ENCODE results near the gene PRDX2.

PRDX2 gene

DNA sequence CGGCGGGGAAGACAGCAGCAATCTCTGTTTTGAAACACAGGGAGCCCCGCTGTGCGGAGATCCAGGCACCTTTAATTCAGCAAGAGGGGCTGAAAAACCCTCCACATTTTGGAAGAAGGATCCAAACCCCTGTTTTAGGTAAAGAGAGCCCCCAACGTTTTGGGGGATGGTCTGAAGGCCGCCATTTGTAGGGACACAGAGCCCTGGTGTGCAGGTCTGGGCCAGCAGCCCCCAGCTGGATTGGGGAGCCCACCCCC, 22.8 kb downstream of the PRDX2 start:
- no peak for DNase-seq

DNA sequence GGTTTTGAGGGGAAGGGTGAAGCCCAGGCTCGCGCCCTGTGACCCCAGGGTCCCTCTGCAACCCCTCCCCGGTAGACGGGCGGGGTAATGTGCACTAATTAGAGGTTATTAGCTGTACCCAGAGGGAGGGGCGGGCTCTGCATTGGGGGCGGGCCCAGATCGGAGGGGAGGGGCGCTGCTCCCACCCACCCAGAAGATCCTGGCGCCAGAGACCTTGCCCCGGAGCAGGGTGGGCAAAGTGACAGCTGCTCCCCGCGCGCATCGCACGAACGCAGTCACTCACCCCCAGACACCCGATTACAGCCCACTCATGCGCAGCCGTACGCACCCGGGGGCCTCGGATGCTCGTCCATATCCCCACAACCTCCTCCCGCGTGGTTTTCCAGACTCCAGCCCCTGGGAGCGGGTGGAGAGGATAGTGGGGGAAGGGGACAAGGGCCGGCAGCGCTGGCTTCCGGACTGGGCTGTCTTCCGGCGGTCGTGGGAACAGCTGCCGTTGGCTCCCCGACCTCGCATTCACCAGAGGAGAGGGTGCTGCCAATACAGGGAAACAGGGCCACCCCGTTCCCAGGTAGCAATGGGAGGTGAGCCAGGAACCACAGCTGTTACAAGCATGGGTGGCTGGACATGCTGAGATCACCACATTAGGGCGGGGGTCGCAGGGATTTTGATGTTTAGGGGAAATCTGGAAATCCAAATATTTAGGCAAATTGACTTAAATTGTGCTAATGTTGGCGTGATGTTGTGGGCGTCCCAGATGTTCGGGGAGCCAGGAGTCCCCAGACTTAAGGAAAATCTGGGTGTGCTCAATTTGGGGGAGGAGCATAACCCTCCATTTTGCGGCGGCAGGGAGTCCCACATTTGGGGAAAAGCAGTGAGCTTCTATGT, 23.3 kb downstream of the PRDX2 start:
- no peak for DNase-seq

DNA sequence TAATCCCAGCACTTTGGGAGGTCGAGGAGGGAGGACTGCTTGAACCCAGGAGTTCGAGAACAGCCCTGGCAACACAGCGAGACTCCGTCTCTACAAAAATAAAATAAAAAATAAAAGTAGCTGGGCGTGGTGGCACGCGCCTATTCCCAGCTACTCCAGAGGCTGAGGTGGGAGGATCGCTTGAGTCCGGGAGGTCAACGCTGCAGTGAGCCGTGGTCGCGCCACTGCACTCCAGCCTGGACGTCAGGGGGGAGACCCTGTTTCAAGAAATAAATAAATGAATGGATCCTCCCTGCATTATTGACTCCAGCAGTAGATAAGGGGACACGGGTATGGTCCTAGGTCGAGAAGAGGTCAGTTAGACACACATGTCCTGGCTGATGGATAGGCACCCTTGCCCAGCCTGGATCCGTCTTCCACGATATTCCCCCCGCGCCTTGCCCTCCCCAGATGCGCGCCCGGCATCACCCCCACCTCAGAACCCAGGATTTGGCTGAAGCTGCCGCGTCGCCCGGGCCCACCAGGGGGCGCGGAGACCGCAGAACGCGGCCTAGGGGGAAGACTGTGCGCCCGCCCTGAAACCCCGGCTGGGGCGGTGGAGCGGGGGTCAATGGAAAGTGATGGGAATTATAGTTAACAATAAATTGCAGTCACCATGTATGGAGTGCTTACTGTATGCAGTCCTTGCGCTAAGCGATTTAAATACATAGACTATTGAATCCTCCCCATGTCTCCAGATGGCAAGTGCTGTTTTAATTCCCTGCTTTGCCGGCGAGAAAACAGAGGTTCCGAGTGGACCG, 24.2 kb downstream of the PRDX2 start:
- DNase-seq, result peak; percentile 71

GRCh38 chr19:12774588-12775555, 26.7 kb downstream of the PRDX2 start, which contains the start of gene HOOK2:
Gene HOOK2 (minus strand): TSS chr19:12775552. CDS start chr19:12775449, 103 bp downstream.
- DNase-seq, result no peak

DNA sequence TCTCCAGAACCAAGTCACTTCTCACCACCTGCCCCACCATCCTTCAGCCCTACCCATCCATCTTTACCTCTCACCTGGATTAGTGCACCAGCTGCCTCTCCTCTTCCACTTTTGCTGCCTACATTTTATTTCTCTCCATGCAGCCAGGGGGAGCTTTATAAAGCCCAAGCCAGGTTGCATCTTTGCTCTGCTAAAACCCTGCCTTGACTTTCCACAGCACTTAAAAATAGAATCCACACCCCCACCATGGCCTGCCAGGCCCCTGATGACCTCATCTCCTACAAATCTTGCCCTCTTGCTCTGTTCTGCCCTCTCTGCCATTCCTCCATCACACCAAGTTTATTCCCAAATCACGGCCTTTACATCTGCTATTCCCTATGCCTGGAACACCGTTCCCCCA, 28.0 kb downstream of the PRDX2 start:
- no peak for DNase-seq

DNA sequence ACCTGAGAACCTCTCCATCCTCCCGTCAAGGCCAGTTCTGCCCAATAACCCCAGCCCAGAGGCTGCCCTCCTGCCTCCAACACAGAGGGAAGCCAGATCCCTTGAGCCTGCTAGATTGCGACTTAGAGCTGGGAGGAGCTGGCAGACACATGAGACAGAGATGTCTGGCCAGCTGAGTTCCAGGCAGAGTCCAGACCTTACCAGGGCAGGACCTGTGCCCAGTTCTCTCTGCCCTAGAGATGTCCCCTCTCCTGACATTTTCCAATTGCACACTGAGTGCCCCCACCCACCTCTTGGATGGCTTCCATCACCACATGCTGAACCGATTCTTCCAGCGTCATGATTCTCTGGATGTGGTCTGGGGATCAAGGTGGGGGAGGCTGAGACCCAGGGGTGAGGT, 29.3 kb downstream of the PRDX2 start:
- no peak for DNase-seq

DNA sequence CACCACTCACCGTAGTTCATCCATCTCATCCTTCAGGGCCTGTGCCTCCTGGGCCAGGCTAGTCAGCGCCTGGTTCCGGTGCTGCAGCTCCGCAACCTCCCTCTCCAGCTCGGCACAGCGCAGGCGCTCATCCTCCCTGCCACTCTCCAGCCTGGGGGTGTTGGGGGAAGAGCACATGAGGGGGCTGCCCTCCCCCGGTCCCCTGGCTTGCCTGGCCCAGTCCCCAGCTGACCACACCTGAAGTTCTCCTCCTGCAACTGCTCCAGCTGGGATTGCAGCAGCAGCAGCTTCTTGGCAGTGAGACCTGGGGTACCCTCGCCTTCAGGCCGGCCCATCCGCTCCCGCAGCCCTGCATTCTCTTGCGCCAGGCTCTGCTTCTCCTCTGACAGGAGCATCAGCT, 30.7 kb downstream of the PRDX2 start:
- DNase-seq, result no peak

DNA sequence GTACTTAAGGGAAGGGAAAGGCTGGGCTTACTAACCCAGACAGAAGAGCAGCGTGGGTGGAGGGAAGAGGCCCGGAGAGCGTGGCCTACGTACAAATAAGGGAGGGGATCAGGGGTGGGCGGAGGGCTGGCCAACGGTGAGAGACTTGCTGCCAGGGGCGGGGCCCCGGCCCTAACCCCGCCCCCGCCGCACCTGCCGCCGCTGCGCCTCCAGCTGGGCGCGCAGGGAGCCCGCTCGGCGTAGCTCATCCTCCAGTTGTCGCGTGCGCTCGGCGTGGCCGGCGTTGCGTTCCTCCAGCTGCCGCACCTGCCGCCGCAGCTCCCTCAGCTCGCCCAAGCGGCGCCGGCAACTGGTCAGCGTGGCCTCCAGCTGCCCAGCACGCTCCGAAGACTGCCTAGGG, 31.9 kb downstream of the PRDX2 start:
- peak; percentile 36 for DNase-seq

DNA sequence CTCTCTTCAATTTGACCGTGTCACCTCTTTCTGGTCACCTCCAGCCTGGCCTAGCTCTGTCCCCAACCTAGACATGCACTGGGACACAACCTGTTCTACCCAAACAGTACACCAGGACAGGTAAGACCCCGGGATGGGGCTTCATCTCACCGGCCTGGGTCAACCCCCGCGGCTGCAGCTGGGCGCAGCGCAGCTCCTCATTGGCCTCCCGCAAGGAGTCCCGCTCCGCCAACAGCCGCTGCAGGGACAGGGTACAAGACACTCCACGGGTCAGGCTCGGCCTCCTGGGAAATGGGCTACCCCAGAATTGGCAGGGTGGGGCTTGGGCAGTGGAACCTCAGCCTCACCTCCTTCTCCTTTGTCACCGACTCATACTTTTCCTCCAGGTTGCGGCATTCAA, 33.9 kb downstream of the PRDX2 start:
- no peak for DNase-seq

- no peak for DNase-seq
Measured at GRCh38 chr19:12767150-12767549, 34.5 kb downstream of the PRDX2 start.

DNA sequence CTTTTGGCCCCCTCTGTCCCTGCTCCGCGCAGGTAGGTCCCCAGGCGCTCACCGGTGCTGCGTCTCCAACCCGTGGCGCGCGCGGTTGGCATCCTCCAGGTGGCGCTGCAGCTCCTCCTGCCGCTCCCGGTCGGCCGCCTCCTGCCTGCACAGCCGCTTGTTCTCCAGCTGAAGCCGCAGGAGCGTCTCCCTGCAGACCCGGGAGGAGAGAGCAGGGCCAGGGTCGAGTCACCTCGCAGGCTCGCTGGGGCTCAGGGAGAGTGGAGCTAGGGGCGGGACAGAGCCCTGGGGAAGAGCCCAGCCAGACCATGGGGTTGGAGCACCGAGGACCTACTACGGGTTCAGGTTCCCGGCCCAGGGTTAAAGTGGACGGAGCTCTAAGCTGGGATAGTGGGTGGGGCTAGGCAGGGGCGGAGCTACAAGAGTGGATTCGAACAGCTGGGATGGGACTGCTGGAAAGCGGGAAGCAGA, 35.5 kb downstream of the PRDX2 start:
- DNase-seq, result peak; percentile 52

DNA sequence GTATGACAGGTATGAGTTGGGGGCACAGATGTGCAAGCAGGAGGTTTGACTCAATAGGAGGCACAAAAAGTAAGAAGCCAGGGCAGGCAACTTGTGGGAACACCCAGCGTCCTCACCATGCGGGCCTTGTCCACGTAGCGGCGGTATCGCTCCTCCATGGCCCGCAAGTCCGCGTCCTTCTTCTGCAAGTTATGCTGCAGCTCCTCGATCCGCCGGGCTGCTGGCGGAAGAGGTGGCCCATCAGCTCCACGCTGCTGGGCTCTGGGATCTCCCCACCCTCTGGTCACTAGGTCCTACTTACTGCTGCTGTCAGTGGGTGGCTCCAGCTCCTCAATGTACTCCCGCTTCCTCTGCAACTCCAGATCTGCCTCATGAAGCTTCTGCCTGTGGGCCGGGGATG, 36.9 kb downstream of the PRDX2 start:
- DNase-seq, result no peak

DNA sequence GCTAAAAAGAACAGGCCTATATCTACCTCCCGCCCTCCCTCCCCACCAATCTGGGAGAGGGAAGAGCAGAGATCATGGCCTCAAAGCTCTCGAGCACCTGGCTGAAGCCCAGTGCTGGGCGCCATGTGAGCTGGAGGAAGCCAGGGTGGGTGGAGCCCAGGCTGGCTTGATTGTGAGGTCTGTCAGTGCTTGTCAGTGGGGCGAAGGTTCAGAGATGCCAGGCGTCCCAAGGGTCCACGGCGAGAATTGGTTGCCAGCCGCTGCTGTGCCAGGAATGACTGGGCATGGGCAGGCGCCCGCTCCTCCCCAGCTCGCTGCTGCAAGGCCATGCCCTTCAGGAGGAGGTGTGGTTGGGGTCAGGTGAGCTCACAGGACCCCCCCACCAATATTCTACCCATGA, 38.5 kb downstream of the PRDX2 start:
- no peak for DNase-seq

DNA sequence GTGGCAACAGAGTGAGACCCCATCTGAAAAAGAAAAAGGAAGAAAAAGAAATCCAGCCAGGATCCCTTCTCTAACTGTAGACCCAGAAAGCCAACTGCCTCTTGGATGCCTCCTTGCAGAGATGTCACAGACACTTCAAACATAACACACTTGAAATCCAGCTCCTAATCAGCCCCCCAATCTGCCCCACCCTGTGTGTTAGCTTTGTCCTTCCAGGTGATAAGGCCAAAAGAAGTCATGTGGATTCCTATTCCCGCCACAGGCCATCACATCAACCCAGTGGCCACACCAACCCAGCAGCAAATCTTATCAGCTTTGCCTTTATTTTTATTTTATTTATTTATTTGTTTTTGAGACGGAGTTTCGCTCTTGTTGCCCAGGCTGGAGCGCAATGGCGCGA, 41.9 kb downstream of the PRDX2 start:
- DNase-seq, result no peak

- peak; percentile 35 for DNase-seq
Measured at GRCh38 chr19:12757544-12758274, 43.9 kb downstream of the PRDX2 start.

DNA sequence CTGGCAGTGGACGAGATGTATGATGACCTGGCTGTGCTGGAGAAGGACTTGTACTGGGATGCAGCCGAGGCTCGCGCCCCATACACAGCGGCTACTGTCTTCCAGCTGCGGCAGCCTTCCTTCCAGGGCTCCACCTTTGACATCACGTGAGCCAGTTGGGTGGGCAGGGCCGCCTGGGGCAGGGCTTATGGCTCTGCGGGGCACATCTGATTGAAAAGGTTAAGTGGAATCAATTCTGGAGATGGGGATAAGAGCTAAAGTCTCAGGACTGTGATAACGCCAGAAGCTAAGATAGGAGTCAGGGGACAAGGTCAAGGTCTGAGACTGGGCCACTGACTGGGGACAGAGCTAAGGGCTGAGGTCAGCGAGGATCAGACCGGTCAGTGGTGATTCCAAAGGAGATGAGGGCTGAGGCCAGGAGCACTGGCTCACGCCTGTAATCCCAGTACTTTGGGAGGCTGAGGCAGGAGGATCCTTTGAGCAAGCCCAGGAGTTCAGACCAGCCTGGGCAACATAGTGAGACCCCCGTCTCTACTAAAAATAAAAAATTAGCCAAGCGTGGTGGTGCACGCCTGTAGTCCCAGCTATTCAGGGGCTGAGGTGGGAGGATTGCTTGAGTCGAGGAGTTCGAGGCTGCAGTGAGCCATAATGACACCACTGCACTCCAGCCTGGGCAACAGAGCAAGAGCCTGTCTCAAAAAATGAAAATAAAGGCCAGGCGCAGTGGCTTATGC, 45.3 kb downstream of the PRDX2 start:
- DNase-seq, result no peak

GRCh38 chr19:12754465-12755196, 47.0 kb downstream of the PRDX2 start:
- DNase-seq, result no peak

GRCh38 chr19:12752056-12752781, 49.4 kb downstream of the PRDX2 start:
- DNase-seq, result no peak

DNA sequence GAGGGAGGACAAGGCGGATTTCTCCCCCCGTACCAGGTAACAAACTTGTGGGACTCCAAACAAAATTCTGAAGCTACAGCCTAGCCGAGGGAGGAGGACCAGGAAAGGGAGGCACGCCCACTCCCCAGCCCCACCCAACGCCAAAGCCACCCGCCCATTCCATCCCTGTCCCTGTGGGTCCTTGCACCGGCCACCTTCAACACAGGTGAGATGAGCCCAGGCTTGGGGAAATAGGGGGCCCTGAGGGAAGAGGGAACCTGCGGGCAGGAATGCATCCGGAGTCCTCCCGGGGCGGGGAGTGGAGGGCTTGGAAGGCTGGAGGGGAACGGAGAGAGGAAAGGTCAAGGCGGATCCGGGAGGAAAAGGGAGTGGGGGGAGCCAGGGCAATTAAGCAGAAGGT, 50.0 kb downstream of the PRDX2 start, which contains the start of gene BEST2:
Gene BEST2 (plus strand): TSS at position 157 of the 400 bp plus-strand sequence. CDS start 802 bp downstream, outside the sequence.
- no peak for DNase-seq

DNA sequence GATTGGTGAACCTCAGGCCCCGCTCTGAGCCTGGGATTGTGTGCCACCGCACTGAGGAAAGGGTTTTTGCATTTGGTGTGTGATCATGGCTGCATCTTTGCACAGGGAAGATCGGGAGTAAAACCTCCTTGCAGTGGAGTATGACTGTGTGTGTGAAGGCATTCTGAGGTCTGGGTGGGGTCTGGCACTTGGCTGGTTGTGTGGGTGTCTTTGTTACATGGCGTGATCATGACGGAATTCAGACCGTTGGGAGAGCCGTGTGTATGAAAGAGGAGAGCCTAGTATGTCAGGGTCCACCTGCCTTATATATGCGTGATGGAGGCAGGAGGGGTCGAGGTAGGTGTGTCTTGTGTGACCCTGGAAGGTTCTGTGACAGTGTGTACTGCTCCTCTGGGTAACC, 50.7 kb downstream of the PRDX2 start:
- no peak for DNase-seq

Data from activated CD4-positive, alpha-beta T cell treated with anti-CD3 and anti-CD28 coated beads for 1 hour (primary cell).